ENCODE data around the gene BRD9.
"Not testable (repeated sequence)": the region's sequence is repeated elsewhere in the genome, so short reads cannot be mapped to it uniquely, and the experiment has no call there.

The BRD9 gene

GRCh38 chr5:834013-834412 is 58.6 kb downstream of the BRD9 start:
- not testable (repeated sequence) for H3K4me3 ChIP-seq (replicated peaks; ENCODE audit: low read depth, low read length); H3K27me3 ChIP-seq (replicated peaks; ENCODE audit: control insufficient read depth, insufficient read depth, low read length); H3K36me3 ChIP-seq (ENCODE audit: control insufficient read depth, insufficient read depth, low read length); DNase-seq (ENCODE audit: extremely low read depth, insufficient read length)

DNA sequence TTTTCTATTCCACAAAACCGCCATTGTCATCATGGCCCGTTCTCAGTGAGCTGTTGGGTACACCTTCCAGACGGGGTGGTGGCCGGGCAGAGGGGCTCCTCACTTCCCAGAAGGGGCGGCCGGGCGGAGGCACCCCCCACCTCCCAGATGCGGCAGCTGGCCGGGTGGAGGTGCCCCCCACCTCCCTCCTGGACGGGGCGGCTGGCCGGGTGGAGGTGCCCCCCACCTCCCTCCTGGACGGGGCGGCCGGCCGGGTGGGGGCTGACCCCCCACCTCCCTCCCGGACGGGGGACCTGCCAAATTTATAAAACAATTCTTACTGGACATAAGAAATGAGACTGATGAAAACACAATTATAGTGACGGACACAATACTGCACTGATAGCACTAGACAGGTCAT is 64.4 kb downstream of the BRD9 start:
- H3K27me3 ChIP-seq (replicated peaks; ENCODE audit: control insufficient read depth, insufficient read depth, low read length); DNase-seq (ENCODE audit: extremely low read depth, insufficient read length); H3K4me3 ChIP-seq (replicated peaks; ENCODE audit: low read depth, low read length); H3K36me3 ChIP-seq (ENCODE audit: control insufficient read depth, insufficient read depth, low read length): not testable (repeated sequence)

- not testable (repeated sequence) for H3K4me3 ChIP-seq (replicated peaks; ENCODE audit: low read depth, low read length); H3K36me3 ChIP-seq (ENCODE audit: control insufficient read depth, insufficient read depth, low read length); DNase-seq (ENCODE audit: extremely low read depth, insufficient read length); H3K27me3 ChIP-seq (replicated peaks; ENCODE audit: control insufficient read depth, insufficient read depth, low read length)
Observed at GRCh38 chr5:825544-825943, 67.1 kb downstream of the BRD9 start.

GRCh38 chr5:821504-821903 is 71.1 kb downstream of the BRD9 start:
- TF ChIP-seq, protein P1, sequence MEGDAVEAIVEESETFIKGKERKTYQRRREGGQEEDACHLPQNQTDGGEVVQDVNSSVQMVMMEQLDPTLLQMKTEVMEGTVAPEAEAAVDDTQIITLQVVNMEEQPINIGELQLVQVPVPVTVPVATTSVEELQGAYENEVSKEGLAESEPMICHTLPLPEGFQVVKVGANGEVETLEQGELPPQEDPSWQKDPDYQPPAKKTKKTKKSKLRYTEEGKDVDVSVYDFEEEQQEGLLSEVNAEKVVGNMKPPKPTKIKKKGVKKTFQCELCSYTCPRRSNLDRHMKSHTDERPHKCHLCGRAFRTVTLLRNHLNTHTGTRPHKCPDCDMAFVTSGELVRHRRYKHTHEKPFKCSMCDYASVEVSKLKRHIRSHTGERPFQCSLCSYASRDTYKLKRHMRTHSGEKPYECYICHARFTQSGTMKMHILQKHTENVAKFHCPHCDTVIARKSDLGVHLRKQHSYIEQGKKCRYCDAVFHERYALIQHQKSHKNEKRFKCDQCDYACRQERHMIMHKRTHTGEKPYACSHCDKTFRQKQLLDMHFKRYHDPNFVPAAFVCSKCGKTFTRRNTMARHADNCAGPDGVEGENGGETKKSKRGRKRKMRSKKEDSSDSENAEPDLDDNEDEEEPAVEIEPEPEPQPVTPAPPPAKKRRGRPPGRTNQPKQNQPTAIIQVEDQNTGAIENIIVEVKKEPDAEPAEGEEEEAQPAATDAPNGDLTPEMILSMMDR (IDR thresholded peaks at IDR 0.05; ENCODE audit: insufficient read depth, low read length, poor library complexity, severe bottlenecking) = no peak
- no peak for DNase-seq (ENCODE audit: extremely low read depth, insufficient read length)
- no peak overlapping the region for H3K4me3 ChIP-seq (replicated peaks; ENCODE audit: low read depth, low read length)
- H3K27me3 ChIP-seq (replicated peaks; ENCODE audit: control insufficient read depth, insufficient read depth, low read length) = no peaks in the 10 kb centered on the region
- no peaks in the 10 kb centered on the region for H3K36me3 ChIP-seq (ENCODE audit: control insufficient read depth, insufficient read depth, low read length)

- Histone ChIP-seq H3K4me3 (replicated peaks; ENCODE audit: low read depth, low read length) (no peak overlapping the region), H3K27me3 (replicated peaks; ENCODE audit: control insufficient read depth, insufficient read depth, low read length) (no peaks in the 10 kb centered on the region)
Observed at GRCh38 chr5:820245-820644, 72.4 kb downstream of the BRD9 start.

GRCh38 chr5:819078-819477 is 73.5 kb downstream of the BRD9 start:
- DNase-seq (ENCODE audit: extremely low read depth, insufficient read length) = no peak
- TF ChIP-seq, protein P1 (IDR thresholded peaks at IDR 0.05; ENCODE audit: insufficient read depth, low read length, poor library complexity, severe bottlenecking) = no peak

More at GRCh38 chr5:820245-820644, 72.4 kb downstream of the BRD9 start:
- no peaks in the 10 kb centered on the region for H3K36me3 ChIP-seq (ENCODE audit: control insufficient read depth, insufficient read depth, low read length)
- TF ChIP-seq, protein P1 (IDR thresholded peaks at IDR 0.05; ENCODE audit: insufficient read depth, low read length, poor library complexity, severe bottlenecking) = no peak
- DNase-seq (ENCODE audit: extremely low read depth, insufficient read length) = no peak

DNA sequence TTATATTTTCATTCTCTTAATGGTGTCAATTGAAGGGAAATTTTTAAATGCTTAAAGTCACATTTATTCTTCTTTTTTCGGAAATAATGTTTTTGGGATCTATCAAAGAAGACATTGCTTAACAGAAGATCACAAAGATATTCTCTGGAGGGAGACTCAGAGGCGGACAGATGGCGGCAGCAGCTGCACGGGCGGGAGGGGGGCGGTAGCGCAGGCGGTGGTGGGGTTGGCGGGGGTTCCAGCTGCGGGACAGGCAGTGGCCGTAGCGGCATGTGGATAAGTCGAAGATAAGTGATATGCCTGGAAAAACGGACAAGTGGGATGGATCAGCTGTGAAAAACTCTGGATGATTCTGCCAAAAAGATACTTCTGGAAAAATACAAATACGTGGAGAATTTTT is 76.4 kb downstream of the BRD9 start:
- TF ChIP-seq, protein P1 (IDR thresholded peaks at IDR 0.05; ENCODE audit: insufficient read depth, low read length, poor library complexity, severe bottlenecking) = no peak
- H3K36me3 ChIP-seq (ENCODE audit: control insufficient read depth, insufficient read depth, low read length) = no peaks in the 10 kb centered on the region
- H3K4me3 ChIP-seq (replicated peaks; ENCODE audit: low read depth, low read length) = no peak overlapping the region
- H3K27me3 ChIP-seq (replicated peaks; ENCODE audit: control insufficient read depth, insufficient read depth, low read length) = no peaks in the 10 kb centered on the region
- DNase-seq (ENCODE audit: extremely low read depth, insufficient read length) = no peak

More at GRCh38 chr5:819078-819477, 73.5 kb downstream of the BRD9 start:
- Histone ChIP-seq H3K36me3 (ENCODE audit: control insufficient read depth, insufficient read depth, low read length) (no peaks in the 10 kb centered on the region), H3K27me3 (replicated peaks; ENCODE audit: control insufficient read depth, insufficient read depth, low read length) (no peaks in the 10 kb centered on the region), H3K4me3 (replicated peaks; ENCODE audit: low read depth, low read length) (no peak overlapping the region)

All from GM06990 (cell line).